NCI-H748 (cell line): ENCODE results near the gene GNA12.
"Not testable (repeated sequence)": the region's sequence is repeated elsewhere in the genome, so short reads cannot be mapped to it uniquely, and the experiment has no call there.

Source experiments
- DNase-seq: peaks from one replicate; lab custom pipeline; 2025; ENCODE audit not compliant: unreplicated experiment; lab: John Stamatoyannopoulos, UW

The GNA12 gene

DNA sequence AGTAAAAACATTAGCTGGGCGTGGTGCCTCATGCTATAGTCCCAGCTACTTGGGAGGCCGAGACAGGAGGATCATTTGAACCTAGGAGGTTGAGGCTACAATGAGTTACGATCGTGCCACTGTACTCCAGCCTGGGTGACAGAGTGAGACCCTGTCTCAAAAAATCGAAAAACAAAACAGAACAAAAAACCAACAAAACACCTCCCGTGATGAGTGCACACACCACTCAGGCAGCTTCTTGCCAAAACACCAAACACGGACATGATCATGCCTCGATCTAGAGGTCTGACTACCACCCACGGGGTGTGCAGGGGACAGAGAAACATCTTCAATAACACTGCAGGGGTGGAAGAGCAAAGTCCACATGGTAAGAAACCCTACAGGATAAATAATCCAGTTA is 111.7 kb downstream of the GNA12 start:
- DNase-seq, result no peak

GRCh38 chr7:2730846-2731770 is 113.0 kb downstream of the GNA12 start:
- DNase-seq, result no peak

GRCh38 chr7:2729893-2730716 is 114.0 kb downstream of the GNA12 start:
- no peak for DNase-seq

GRCh38 chr7:2729031-2729892 is 114.8 kb downstream of the GNA12 start:
- no peak for DNase-seq

- DNase-seq, result no peak
These were observed 115.6 kb downstream of the GNA12 start for GRCh38 chr7:2728316-2729030.

DNA sequence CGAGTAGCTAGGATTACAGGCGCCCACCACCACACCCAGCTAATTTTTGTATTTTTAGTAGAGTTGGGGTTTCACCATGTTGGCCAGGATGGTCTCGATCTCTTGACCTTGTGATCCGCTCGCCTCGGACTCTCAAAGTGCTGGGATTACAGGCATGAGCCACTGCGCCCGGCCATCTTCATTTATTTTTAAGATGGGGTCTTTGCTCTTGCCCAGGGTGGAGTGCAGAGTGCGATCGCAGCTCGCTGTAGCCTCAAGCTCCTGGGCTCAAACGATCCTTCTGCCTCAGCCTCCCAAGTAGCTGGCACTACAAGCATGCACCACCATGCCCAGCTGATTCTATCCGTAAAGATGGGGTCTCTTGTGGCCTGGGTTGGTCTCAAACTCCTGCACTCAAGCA is 116.9 kb downstream of the GNA12 start:
- not testable (repeated sequence) for DNase-seq

DNA sequence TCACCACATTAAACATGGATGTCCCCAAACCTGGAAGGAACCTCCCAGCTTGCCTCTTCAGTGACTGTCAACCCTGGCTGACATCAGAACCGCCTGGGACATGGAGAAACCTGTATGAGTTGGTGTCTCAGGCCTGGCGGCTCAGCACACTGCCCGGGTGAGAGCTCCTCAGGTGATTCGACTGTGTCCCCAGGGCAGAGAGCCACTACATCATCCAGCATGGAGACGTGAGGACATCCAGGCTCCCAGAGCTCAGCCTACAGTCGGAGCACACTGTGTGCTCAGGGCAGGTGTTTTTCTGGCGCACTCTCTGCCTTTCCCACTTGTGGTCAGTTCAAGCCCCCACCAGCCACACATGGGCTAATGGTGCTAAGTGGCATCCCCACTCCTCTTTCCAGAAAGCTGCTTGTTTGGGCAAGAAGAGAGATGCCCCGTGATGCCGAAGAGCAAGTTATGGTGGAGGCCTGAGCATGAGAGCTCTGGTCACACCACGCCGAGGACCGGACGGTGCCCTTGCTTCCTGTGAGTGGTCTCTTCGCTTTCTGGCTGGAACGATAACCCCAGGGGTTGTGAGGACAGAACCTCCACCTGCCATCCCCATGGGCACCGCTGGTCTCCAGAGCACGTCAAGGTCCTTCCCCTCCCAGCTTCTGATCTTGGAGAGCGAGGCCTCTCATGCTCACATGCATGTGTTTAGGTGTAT is 117.6 kb downstream of the GNA12 start:
- DNase-seq, result no peak

DNA sequence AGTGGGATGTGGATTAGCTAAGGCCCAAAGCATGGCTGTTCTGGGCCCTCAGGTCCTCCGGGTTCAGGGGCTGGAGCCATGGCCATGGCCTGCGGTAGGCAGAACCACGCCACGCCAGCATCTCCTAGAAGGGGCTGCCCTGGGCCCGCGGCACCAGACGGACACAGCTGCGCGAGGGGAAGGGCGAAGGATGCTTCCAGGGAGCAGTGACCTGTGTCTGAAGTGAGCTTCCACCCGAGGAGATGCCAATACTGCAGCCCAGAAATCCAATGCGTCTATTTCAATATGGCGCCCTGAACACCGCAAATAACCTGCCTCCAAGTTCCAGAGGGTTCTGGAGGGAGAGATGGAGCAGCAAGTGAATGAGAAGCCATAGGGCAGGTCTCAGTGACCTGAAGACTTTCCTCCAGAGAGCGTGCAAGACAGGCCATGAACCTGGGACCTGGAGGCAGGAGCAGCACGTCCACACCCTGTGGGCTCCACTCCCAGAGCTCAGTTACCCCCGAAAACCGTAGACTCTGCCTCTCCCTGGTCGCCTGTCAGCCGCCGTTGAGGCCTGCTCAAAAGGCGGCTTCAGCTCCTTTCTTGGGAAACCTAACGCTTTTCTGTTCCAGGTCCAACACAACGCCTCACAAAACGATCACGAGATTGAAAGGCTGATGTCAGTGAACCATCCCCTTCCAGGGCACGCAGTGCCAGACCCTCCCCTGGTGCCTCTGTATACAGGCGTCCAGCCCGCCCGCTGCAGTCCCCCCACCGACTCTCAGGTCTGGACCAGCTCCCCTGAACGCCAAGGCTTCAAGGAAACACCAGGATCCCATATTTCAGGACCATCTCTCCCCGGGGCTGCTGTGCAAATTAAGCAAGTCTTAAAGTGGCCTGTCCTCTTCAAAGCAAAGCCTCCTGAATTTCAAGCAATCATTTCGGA is 118.7 kb downstream of the GNA12 start:
- no peak for DNase-seq

DNA sequence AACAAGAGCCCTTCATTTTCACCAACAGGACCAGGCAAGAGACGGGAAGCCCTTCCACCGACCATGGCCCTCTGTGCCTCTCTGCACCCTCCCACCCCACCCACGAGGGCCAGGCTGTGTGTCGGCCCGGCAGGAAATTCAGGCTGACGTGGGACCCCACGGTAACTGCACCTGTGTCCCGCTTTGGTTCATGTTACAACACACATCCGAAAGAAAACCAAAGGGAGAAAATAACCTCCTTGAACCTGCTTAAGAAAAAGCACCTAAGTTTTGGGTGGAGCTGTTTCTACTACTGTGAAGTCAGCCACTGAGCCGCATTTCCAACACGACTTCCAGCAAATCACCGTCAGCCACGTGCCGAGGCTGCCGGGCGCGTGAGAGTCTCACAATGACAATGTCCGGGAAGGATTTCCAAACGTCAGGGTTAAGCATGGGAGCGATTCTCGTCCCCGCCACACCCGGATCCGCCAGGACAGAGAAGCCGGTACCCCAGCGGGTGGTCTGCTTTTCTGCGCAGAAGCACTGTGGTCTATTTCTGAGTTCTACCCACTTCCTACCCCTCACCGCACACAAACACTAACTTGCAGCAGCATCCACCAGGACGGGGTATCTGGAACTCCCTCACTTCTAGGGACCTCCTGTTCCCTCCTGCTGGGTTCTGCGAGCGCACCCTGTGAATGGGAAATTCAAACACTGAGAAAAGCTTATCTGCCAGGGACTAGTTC is 119.5 kb downstream of the GNA12 start:
- no peak for DNase-seq

GRCh38 chr7:2724036-2724435 is 120.1 kb downstream of the GNA12 start:
- not testable (repeated sequence) for DNase-seq

- DNase-seq, result no peak
These were observed 120.8 kb downstream of the GNA12 start for GRCh38 chr7:2723138-2723850.

DNA sequence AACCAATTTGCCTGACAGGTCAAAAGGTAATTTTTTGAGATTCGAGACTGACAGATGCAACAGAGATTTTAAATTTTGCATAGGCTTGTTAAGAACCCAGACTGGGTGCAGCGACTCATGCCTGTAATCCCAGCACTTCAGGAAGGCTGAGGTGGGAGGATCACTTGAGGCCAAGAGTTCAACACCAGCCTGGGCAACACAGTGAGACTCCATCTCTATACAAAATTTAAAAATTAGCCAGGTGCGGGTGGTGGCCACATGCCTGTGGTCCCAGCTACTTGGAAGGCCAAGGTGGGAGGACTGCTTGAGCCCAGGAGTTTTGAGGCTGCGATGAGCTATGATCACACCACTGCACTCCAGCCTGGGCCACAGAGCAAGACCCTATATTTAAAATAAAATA is 121.5 kb downstream of the GNA12 start:
- DNase-seq, result no peak

- DNase-seq, result no peak
These were observed 122.3 kb downstream of the GNA12 start for GRCh38 chr7:2721842-2722241.

DNA sequence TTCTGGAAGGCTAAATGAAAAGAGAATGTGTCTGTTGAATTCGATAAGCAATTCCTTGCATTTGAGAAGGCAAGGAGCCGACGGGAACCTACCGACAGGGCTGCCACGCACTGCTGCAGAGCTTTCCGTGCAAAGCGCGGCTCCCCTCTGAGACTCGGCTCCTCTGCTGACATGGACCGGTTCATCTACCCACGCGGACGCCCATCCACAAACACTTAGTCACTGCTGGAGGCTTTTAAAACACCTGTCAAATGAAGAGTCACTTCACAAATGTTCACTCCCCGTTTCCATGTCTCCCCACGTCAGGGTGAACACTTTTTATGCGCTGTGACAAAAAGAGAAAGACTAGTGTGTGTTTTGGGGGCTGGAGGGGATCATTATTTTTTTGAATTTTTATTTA is 124.1 kb downstream of the GNA12 start:
- no peak for DNase-seq

DNA sequence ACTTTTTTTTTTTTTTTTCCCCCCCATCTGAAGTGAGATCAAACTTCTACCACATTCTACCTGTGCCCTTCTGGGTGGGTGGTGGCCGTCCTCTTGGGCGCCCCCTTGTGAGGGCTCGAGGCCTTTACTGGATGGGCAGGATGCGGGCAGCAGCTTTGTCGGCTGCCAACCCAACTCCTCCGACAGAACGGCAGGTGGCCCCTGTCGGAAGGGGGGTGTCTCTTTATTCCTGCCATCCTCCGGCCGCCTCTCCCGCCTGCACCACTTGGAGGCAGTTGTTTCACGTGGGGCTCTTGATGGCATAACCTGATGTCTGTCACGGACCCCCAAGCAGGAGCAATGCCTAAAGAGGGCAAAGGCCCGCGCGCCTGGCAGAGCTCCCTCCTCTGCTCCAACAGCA is 125.1 kb downstream of the GNA12 start:
- no peak for DNase-seq

DNA sequence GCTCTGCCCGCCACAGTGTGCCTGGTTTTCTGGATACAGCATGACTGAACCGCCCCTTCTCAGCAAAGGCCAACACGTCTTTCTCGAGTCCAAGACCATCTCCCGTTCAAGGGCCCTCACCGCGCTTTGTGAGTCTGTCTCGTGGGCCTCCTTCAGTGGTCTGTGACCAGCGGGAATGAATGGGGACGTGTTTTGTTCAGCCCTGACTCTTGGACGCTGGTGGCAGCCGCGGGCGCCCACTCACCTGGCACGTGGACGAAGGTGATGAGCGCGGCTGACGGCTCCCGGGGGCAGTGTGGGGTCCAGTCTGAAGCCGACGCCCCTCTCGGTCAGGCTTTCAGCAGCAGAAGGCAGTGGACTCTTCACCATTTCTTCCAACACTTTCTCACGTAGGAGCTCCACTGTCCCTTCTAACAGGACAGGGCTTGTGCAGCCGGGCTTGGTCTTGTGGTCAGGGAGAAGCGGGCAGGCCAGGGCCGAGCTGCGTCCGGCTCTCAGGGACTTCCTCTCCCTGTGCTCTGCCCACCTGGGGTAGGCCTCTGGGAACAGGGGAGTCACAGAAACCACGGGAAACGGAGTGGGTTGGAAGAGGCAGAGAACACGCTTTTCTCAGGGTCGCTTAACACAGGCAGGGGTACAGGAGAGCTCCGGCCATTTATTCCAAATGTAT is 125.7 kb downstream of the GNA12 start:
- DNase-seq, result no peak
